DOHH2 (cell line): ENCODE measurements around the gene ERLEC1.

ENCODE experiments used
- EZH2phosphoT487 ChIP-seq: fragments of 200-600 bp; sonication (generic); IDR thresholded peaks from 2 replicates; pipeline ENCODE4 v1.6.1; 2017; ENCODE audit warnings: borderline replicate concordance, mild to moderate bottlenecking, antibody characterized with exemption, low read length, moderate library complexity, mixed read lengths
- TF ChIP-seq, protein P1 (sequence below): fragments of 200-600 bp; sonication (generic); IDR thresholded peaks from one replicate; pipeline ENCODE4 v1.5.1; 2014; ENCODE audit warnings: antibody characterized with exemption, mild to moderate bottlenecking, low read depth, low read length; ENCODE audit not compliant: poor library complexity, severe bottlenecking

DNA sequence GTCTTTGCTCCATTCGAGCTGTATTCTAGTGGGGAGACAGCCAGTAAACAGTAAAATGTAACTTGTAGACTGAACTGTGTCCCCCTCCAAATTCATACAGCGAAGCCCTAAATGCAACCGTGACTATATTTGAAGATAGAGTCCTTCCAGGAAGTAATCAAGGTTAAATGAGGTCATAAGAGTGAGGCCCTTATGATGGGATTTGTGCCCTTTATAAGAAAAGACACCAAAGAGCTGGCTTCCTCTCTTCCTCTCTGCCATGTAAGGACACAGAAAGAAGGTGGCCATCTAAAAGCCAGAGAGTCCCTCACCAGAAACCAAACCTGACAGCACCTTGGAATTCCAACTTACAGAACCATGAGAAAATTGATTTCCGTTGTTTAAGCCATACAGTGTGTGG lies 41.5 kb downstream of the ERLEC1 start:
- no peak for TF ChIP-seq EZH2phosphoT487
- TF ChIP-seq, protein P1, sequence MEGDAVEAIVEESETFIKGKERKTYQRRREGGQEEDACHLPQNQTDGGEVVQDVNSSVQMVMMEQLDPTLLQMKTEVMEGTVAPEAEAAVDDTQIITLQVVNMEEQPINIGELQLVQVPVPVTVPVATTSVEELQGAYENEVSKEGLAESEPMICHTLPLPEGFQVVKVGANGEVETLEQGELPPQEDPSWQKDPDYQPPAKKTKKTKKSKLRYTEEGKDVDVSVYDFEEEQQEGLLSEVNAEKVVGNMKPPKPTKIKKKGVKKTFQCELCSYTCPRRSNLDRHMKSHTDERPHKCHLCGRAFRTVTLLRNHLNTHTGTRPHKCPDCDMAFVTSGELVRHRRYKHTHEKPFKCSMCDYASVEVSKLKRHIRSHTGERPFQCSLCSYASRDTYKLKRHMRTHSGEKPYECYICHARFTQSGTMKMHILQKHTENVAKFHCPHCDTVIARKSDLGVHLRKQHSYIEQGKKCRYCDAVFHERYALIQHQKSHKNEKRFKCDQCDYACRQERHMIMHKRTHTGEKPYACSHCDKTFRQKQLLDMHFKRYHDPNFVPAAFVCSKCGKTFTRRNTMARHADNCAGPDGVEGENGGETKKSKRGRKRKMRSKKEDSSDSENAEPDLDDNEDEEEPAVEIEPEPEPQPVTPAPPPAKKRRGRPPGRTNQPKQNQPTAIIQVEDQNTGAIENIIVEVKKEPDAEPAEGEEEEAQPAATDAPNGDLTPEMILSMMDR = no peak
